T-helper 9 cell (primary cell): ENCODE results near the gene GFER.
"Not testable (repeated sequence)": the region's sequence is repeated elsewhere in the genome, so short reads cannot be mapped to it uniquely, and the experiment has no call there.

Experiments
- DNase-seq: peaks from one replicate; pipeline ENCODE4 v3.0.0-alpha.2; 2020

GFER gene

GRCh38 chr16:2006317-2006716, 22.3 kb downstream of the GFER start:
- DNase-seq = no peak

GRCh38 chr16:2007081-2007836, 23.3 kb downstream of the GFER start:
- no peak for DNase-seq

GRCh38 chr16:2008009-2008526, 24.1 kb downstream of the GFER start:
- DNase-seq = no peak

- DNase-seq = no peak
These were observed 24.7 kb downstream of the GFER start for GRCh38 chr16:2008631-2009163.

GRCh38 chr16:2009164-2009711, 25.2 kb downstream of the GFER start:
- no peak for DNase-seq

- peak; percentile 69 for DNase-seq
These were observed 26.0 kb downstream of the GFER start, which contains the start of gene ZNF598 for GRCh38 chr16:2009791-2010510. Gene ZNF598 (minus strand): TSS chr16:2009821.

- DNase-seq = not testable (repeated sequence)
These were observed 27.7 kb downstream of the GFER start for GRCh38 chr16:2011726-2012125.

GRCh38 chr16:2013527-2013926, 29.5 kb downstream of the GFER start:
- DNase-seq = no peak

- no peak for DNase-seq
These were observed 31.3 kb downstream of the GFER start for GRCh38 chr16:2015117-2015946.

- no peak for DNase-seq
These were observed 31.9 kb downstream of the GFER start for GRCh38 chr16:2015947-2016208.

- no peak for DNase-seq
These were observed 32.5 kb downstream of the GFER start for GRCh38 chr16:2016407-2016922.

- DNase-seq = no peak
These were observed 35.5 kb downstream of the GFER start, which contains the start of gene NPW for GRCh38 chr16:2019518-2019920. Gene NPW (plus strand): TSS chr16:2019785.

- no peak for DNase-seq
These were observed 36.2 kb downstream of the GFER start for GRCh38 chr16:2019921-2020831.

- no peak for DNase-seq
These were observed 38.7 kb downstream of the GFER start for GRCh38 chr16:2022723-2023091.

GRCh38 chr16:2023092-2024031, 39.4 kb downstream of the GFER start:
- peak; percentile 99 for DNase-seq

- no peak for DNase-seq
These were observed 40.0 kb downstream of the GFER start for GRCh38 chr16:2024032-2024420.

GRCh38 chr16:2025251-2025650, 41.3 kb downstream of the GFER start:
- no peak for DNase-seq

- DNase-seq = no peak
These were observed 42.0 kb downstream of the GFER start for GRCh38 chr16:2025878-2026460.

- peak; percentile 38 for DNase-seq
These were observed 42.5 kb downstream of the GFER start, which contains the start of gene NHERF2 for GRCh38 chr16:2026461-2027023. Gene NHERF2 (plus strand): TSS chr16:2026902. CDS start chr16:2027006, 104 bp downstream.
